NCI-H345 treated with DMSO at 0.1 percent for 48 hours (cell line): ENCODE results near the gene TULP1.

Source experiments
- DNase-seq: peaks from one replicate; lab custom pipeline; 2025; ENCODE audit not compliant: unreplicated experiment; lab: John Stamatoyannopoulos, UW

Gene TULP1

DNA sequence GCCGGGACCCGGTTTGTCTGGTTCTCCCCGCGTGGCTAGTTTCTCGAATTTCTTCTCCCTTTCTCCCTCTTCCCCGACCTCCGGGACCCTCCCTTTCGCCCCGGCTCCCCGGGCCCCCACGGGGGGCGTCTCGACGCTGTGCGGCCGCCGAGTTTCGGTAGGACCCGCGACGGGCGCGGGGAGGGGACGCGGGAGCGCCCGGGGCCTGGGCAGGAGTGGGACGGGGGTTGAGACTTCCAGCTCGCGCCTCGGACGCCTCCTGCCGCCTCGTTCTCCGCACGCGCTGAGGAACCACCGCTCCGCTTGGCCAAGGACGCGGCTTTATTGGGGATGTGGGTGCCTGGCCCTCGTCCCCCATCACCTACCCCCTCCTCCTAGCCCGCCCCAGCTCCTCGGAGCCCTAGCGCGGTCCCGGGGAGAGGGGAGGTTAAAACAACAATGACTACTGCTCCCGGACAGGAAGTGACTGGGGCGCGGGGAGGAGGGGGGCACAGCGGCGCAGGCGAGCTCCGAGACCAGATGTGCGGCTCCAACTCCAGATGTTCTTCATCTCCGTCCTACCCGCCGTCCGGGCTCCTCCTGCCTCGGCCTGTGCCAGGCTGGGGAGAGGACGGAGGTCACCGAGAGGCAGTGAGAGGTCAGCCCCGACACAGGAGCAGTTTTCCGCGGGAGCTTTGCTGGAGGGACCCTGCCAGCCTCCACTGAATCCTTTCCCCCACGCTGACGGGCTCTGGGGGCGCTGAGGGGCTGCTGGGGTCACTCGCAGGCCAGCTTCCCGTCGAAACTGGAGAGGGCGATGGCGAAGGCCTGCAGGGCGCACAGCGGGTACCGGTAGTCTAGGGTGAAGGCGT lies 14.9 kb downstream of the TULP1 start:
- no peak for DNase-seq

DNA sequence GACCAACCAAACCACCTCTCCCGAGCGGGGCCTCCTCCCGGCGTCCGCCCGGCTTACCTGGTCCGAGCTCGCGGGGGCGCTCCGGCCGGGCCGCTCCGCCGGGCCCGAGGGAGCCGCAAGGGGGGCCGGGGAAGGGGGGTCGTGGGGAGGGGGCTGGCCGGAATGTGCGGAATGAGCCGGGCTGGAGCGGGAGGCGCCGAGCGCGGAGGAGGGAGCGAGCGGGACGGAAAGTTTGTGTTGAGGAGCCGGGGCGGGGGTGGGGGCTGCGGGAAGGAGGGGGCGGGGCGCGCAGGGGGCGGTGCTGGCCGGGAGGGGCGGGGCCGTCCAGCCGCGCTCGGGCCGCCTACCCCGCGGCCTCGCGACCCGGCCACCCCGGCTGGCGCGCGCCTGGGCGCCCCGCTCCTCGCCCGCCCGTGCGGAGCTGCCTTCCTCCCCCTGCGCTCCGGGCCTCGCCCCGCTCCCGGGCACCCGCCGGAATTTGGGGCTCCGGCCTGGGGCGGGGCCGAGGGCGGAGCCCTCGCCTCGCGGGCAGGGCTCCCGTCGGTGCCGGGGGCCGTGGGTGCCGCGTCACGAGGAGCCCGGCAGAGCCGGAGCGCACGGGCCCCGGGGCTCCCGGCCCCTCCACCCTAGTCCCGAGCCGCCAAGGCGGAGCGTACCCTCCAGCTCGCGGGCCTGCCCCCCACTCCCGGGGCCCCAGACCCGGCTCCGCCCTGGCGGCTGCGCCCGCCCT lies 15.7 kb downstream of the TULP1 start, which contains the start of gene TEAD3:
Gene TEAD3, minus strand, starts transcription at position 239 of the 730 bp plus-strand sequence.
- DNase-seq = no peak

DNA sequence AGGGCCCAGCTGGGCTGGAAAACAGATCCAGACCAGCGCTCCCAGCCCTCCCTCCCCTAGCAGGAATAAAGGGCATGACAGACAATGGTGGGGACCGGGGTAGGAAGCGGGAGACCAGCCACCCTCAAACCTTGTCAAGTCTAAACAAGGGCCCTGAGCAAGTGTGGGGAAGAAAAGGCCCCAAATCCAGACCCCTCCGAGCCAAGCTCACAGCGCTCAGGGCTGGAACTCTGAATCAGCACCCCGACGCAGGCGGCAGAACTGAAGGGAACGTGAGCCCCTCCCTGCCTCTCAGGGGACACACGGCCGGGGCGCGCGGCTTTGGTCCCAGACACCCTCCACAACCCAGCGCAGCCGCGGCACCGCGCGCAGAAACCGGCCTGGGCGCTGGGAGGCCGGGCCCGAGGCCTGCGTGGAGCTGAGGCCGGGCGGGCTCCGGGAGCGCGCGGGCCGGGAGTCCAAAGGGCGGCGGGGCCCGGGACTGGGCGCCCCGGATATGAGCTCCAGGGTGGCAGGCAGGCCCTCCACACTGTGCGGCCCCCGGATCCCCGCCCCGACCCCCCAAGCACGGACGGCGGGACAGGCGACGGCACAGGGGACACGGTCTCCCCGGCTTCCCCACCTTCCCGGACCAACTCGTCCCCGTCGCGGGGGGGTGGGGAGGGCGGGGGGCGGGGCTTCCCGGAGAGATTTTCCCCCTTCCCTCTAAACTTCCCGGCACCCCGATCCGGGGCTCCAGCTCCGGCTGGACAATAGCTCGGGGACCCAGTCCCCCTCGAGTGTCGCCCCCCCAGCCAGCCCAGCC lies 16.5 kb downstream of the TULP1 start:
- no peak for DNase-seq

DNA sequence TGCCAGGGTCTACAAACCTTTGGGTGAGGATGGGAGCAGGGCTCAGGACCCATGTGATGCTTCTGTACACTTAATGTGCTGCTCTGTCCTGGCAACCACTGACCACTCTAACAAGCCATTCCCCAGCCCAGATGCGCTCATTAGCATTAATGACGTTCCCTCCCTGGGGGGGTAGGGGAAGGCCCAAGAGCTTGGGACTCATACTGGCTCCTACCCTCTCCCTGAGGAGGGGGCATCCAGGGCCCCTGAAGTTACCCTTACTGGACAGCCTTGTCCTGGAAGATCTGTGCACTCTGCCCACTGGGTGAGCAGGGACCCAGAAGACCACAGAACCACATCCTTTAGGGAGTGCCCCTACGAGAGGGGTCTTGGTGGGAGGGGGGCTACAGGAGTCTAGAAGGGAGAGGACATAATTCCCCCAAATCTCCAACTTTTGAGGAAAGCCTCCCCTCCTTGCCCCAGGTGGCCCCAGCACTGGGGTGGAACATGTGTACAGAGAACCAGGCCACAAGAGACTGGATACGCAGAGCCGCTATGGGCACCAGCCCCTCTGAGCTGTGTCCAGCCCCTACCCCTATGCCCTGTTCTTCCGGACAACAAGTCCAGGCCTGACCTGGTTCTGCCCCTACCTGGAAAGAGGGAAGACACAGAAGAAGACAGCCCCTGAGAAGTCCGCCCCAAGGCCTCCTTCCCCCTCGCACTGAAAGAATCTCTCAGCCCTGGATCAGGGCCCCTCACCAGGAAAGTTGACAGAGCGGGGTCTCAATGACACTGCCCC lies 17.2 kb downstream of the TULP1 start:
- no peak for DNase-seq

DNA sequence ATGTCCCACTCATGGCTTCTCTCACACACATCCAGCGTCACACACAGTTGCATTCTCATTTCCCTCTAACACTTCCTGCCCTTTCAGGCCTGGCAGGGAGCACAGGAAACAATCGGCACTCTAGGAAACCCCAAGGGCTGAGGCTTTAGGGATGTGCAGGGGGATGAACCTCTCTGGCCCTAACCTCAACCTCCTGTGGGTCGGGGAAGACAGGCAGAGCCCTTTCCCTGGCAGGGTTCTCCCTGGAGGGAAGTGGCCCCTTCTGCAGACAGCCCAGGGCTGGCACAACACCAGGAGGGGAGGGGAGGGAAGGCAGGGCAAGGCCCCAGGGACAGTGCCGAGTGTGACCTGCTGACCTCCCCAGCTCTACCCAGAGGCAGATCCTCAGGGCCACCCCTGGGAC lies 18.5 kb downstream of the TULP1 start:
- no peak for DNase-seq

DNA sequence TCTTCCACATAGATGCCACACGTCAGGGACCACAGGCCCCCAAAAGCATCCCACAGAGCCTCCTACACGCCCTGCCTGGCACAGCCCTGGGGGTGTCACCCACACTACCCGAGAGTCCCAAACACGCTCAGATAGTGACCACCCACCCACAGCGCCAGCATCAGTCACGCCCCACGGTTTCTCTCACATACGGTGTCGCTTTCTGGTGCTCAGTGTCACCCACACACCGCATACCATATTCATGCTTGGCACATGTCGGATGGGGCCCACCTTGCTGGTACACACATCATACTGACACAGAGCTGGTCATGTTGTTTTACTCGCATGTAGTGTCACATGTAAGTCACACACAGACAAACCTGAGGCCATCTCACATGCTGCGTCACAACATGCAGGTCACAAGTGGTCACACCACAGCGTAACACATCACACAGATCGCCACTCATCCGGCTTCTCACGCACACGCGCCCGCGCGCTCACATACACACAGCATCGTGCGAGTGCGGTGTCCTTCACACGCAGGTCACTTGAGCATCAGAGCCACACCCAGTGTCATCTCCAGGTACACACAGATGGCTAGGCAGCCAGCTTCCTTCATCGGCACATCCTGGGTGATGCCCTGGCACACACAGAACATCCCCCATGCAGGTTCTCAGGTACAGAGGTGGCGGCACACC lies 19.3 kb downstream of the TULP1 start:
- DNase-seq = no peak

DNA sequence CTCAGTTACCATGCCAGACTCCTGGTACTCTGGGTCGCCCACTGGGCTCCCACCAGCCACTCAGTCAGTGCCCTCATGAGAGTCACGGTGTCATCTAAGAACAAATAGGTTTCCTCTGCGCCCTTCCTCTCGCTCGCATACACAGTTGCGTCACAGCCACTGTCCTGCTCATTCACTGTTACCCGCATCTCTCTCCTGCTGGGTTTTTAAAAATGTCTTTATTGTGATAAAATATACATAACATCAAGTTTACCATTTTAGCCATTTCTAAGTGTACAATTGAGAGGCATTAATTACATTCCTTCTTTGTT lies 19.8 kb downstream of the TULP1 start:
- no peak for DNase-seq

DNA sequence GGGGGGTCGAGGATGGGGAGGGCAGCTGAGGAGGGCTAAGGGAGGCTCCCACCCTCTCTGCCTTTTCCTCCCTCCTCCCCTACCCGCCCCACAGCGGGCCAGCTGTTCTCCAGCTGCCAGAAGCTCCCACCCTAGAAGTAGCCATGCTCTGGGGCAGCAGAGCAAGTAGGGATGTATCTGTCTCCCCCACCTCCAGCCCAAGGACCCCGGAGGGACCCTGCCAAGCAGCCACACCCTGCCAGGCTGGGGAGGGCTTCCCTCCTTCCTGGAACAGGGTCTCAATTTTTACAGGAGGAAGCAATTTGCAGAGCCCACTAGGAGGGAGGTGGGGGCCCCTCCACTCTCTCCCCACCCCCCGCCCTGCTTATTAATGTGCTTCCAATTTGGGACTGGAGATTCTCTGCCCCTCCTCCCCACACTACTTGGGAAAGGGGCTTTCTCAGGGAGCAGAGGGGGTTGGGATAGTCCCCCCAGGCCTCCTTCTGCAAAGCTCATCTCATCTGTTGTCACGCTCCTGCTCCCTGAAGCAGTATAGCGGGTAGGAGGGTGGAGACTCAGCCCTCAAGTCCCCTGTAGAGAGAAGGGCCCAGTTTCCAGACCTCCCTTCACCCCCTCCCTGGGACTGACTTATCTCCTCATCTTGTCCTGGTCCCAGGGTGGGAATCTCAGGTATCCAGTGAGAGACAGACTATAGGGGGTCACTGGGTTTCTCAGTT lies 20.3 kb downstream of the TULP1 start:
- no peak for DNase-seq

DNA sequence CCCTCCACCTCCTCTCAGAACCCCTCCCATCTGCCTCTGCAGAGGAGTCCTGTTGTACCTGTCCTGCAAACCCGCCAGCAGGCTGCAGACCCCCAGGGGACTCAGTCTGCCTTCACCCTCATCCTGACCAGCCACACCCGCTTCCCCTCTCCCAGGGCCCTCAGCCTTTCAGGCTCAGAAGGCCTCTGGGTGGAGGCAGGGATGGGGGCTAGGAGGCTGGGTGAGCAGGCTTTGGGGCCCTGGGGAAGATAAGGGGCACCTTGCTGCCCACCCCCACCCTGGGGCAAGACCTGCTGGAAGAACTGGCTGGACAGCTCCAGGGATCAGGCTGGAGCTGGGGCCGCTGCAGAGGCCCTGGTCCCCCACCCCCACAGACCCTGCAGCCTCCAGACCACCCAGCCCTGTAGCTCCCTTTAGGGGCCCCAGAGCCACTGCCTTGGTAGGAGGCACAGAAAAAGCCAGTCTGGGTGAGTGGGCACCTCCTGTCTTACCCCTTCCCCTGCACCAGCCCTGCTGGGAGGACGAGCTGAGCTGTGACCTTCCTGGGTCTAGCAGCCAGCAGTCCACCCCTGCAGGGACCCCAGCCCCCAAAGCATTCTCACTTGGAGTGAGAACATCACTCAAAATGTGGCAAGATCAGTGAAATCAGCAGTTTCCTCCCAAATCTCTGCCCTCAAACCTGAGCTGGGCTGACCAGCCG lies 21.0 kb downstream of the TULP1 start:
- no peak for DNase-seq

DNA sequence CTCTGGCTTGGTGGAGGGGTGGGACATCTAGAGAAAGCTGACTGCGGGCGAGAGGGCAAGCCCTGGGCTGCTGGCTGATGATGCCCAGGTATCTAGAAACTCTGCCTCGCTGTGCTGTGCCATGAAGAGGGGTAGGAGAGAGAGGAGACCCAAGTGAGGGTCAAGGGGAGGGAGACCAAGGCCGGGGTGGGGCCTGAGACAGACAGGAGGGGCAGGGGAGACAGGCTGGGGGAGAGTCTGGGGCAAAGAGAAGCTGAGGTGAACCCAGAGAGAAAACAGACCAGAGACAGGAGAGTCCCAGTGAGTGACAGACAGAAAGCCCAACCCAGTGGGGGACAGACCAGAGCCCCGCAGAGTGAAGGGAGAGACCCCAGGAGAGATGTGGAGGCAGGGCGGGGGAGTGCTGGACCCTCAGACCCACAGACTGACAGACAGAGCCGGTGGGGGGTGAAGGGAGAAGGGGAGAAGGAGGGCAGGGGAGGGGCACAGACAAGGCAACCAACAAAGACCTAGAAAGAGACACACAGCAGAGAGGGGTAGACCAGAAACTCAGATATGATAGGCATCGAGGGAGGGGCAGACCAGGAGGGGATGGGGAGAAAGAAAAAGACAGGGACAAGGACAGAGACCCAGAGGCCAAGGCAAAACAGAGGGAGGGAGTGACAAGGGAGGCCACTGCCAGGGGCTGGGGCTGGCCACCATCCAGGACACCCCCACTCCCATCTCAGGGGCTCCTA lies 21.7 kb downstream of the TULP1 start:
- no peak for DNase-seq

DNA sequence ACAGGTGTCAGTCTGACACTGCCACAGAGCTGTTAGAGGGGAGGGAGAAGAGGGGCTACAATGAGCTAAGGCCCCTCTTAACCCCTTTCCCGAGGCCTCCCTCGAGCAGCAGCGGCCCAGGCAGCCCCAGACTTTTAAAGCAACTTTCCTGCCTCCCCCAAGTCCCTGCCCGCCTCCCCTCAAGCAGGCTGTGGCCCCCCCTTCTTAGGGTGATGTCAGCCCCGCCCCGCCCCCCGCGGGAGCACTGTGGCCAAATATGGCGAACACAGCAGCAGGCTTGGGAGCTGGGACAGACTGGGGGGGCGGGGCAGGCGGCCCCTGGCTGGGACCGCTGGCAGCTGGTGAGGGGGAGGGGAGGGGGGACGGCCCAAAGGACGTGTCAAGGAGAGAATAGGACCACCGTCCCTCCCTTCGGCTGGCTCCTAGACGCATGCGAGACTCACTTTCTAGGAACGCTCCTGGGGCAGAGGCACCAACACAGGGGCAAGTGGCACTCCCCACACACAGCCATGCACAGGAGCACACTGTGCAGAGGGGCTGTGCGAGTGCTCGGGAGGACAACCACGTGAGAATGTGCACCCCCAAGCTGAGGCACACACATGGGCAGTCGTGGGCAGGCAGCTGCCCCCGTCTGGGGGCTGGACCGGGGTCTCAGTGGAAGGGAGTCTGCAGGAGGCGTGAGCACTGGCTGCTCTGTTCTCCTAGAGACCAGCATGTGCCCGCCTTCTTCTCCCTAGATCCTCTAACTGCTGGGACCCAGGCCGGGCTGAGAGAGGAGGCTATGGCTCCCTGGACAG lies 22.5 kb downstream of the TULP1 start:
- DNase-seq = no peak

DNA sequence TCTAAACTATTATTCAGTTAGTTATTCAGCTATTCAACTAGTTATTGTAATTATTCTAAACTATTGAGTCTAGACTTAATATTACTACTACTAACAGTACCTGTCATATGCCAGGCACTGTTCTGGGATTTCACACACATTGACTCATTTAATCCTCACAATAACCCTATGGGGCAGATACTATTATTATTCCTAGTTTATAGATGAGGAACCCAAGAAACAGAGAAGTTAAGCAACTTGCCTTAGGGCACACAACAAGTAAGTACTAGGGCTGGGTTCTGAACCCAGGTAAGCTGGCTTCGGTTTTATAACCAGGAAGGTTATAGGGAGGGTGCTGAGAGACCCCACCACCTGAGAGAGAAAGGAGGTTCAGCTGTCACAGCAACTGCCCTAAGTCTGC lies 23.6 kb downstream of the TULP1 start:
- DNase-seq = no peak

DNA sequence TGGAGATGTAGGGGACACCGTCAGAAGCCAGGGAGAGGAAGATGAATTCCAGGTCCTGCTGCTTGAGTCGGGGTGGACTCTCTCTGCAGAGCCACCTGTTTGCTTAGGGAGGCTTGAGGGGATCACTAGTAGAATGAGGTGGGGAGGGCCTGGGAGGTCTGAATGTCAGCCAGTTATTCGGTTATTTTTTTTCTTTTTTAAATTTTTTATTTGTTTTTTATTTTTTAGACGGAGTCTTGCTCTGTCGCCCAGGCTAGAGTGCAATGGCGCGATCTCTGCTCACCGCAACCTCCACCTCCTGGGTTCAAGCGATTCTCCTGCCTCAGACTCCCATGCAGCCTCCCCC lies 24.2 kb downstream of the TULP1 start:
- DNase-seq = no peak

DNA sequence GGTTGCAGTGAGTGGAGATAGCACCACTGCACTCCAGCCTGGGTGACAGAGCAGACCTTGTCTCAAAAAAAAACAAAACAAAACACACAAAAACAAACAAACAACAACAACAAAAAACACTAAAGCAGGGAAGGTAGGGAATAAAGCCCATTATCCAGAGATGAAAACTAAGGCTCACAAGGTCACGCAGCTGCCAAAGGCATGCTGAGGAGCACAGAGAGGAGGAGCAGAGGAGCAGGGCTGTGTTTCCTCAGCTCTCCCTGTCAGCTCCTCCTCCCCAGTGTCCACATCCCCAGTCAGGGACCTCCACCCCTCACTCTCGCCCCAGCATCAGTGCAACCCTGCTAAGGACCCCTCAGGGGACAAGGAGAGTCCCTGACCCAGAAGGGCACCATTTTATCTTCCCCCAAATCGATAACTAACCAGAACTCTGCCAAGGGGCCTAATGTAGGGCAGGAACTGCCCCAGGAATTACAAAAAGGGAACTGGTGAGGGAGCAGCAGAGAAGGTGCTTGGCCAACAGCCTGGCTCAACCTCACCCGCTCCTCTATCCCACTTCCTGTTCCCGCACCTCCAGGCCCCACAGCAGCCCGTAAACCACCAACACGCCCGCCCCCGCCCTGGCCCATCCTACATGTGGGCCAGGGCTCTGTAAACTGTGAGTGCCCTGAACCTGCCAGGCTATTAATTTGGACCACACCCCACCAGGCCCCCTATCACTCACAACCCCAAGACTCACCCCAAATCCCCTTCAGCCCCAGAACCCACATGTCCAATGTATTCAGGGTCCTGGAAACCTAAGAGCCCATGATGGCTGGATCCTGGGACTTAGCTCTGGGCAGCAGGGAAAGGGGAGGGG lies 24.8 kb downstream of the TULP1 start:
- DNase-seq = no peak

DNA sequence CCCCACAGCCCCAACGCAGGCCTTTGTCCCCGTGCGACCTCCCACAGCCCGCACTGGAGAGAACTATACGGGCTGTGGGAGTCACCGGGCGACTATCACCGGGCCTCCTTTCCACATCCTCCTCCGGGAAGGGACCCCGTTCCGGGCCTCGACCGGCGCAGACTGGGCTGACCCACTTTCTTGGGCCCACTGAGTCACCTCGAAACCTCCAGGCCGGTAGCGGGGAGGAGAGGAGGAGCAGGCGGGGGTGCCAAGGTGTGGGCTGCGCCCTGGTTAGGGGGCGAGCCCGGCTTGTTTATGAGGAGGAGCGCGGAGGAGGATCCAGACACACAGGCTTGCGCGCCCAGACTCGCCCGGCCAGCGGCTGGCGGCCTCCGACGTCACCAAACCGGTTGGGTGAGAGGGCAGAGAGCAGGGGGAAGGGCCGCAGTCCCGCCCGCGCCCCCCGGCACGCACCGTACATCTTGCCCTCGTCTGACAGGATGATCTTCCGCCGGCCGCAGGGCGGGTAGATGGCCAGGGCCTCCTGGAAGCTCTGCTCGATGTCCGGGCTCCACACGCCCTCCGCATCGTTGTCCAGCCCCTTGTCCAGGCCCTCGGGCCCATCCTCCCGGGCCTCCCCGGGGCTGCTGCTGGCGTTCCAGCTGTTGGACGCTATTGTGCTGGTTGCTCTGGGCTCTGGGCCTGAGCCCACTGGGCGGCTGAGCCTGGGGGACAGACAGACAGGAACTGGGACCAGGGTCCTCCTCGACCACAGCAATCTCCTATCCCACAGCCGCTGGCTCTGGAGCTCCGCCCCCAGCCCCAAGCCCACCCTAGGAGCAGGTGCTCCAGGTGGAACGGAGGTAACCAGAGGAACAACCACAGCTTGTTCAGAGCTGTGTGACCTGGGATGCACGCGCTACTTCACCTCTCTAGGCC lies 26.4 kb downstream of the TULP1 start:
- DNase-seq = no peak

DNA sequence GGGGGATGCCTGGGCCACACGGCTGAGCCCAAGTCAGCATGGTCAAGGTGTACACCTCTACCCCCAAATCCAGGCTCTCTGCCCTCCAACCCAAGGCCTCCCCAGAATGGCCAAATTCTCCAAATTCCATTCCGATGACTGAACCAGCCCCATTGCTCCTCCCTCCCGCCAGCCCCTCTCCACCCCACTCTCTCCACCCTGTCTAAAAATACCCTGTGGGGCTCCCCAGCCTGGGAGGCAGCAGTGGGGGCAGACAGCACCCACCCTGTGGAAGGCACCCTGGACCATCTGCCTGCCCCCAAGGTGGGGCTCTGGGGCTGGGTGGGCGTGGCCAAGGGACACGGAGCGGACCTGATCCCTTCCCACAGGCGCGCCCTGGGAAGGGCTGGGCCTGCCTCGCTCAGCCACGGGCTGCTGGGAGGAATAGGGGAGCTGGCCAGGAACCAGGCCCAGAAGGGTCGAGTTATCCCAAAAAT lies 27.3 kb downstream of the TULP1 start:
- DNase-seq = no peak
